Heart right ventricle (tissue), 16 donors: ENCODE data around the gene SLC16A6. TPM values are rescaled to one million over a fixed set of nuclear protein-coding genes. Genes with fewer than 3 reads are reported as not detected.
"Not testable (repeated sequence)": the region's sequence is repeated elsewhere in the genome, so short reads cannot be mapped to it uniquely, and the experiment has no call there.

Experiments
- ATAC-seq, 8 donors: fragments of 200-7000 bp; cut with Tn5 transposase; one replicate each; pipeline ENCODE4 v1.9.1; 2020; ENCODE audit warnings: mild to moderate bottlenecking in 8 of 8, moderate library complexity in 8 of 8, moderate number of reproducible peaks in 1 of 8
- DNase-seq, 2 donors: peaks; one replicate each; pipeline ENCODE4 v3.0.0-alpha.2; 2020
- H3K27ac ChIP-seq, 10 donors: fragments of 200-600 bp; sonication (generic) in 2 of 10; one replicate each; pipeline versions ENCODE4 v1.5.0 to v1.8.0; 2020 to 2022; ENCODE audit warnings: mild to moderate bottlenecking in 3 of 10
- H3K27me3 ChIP-seq, 7 donors: fragments of 200-600 bp; one replicate each; pipeline ENCODE4 v1.8.0; 2021 to 2022; ENCODE audit warnings: mild to moderate bottlenecking in 2 of 7
- H3K36me3 ChIP-seq, 9 donors: fragments of 200-600 bp; sonication (generic) in 1 of 9; one replicate each; pipeline versions ENCODE4 v1.5.0 to v1.8.0; 2020 to 2022; ENCODE audit warnings: mild to moderate bottlenecking in 2 of 9
- H3K4me1 ChIP-seq, 9 donors: fragments of 200-600 bp; sonication (generic) in 1 of 9; one replicate each; pipeline versions ENCODE4 v1.5.0 to v1.8.0; 2020 to 2022; ENCODE audit warnings: mild to moderate bottlenecking in 4 of 9
- H3K4me3 ChIP-seq, 10 donors: fragments of 200-600 bp; sonication (generic) in 2 of 10; one replicate each; pipeline versions ENCODE4 v1.5.0 to v1.8.0; 2020 to 2022; ENCODE audit warnings: mild to moderate bottlenecking in 7 of 10, moderate library complexity in 2 of 10
- H3K9me3 ChIP-seq, 11 donors: fragments of 200-600 bp in 10 of 11; sonication (generic) in 2 of 11; one replicate each; pipeline versions ENCODE4 v1.5.0 to v1.8.0; 2013 to 2022; ENCODE audit warnings: mild to moderate bottlenecking in 2 of 11, control low read depth in 1 of 11, moderate library complexity in 1 of 11
- CTCF ChIP-seq, 9 donors: fragments of 200-600 bp; sonication (generic) in 2 of 9; IDR thresholded peaks; one replicate each; pipeline versions ENCODE4 v1.5.0 to v1.8.0; 2021 to 2022; ENCODE audit warnings: antibody characterized with exemption in 9 of 9, mild to moderate bottlenecking in 5 of 9, moderate library complexity in 1 of 9
- WGBS, 2 donors: extraction: QIAGEN DNeasy Blood & Tissue Kit; methylation state at CpG; one replicate each; pipeline ENCODE4 v1.1.7; 2013; ENCODE audit warnings: inconsistent platforms in 1 of 2; 5-methylcytosine and 5-hydroxymethylcytosine counted together
- intact Hi-C, 10 donors: fragments of 100-400 bp; cut with DNase I; formaldehyde crosslinking; loops; one replicate each; pipeline versions ENCODE4 v1.11.1 to v1.14.2; 2022
- polyA plus RNA-seq, 2 donors: library from polyadenylated mRNA; stranded (reverse); fragments of 200-250 nt; gene quantifications; one replicate each; pipeline ENCODE4 v1.2.3, GENCODE V29; 2013
- total RNA-seq, 10 donors: library from RNA; stranded (reverse); fragmentation: NEBNext Ultra II Directional in 3 of 10; extraction: Animal tissue kit (Norgen Biotek cat#: 25700) in 3 of 10; gene quantifications; one replicate each; pipeline versions ENCODE4 v1.2.1 to v1.2.4, GENCODE V29; 2021 to 2023
- donor health status: Arrhythmogenic right ventricular cardiomyopathy.
- donor health status: ischemic (EF 13 %, LVEDD 7.1; RV severe dilation, severe dysfunction).
- donor health status: healthy with polysubstance abuse.
- donor health status: DM: no; HTN: yes; CAD: no.
- donor health status: DM: no; HTN: no; CAD: no.
- donor health status: ischemic (EF 25% LVEDD 6.9; RV normal size, moderate dysfunction).
- donor health status: ischemic (EF 25% LVEDD 5.7; RV mildly dilated, moderate dysfunction).
- donor health status: healthy.
- donor health status: DM: yes; HTN: yes; CAD: no.
- donor health status: Ischemic cardiomyopathy.
- donor health status: ischemic (EF 35%, LVEDD 5.7; RV mildly dilated, moderate dysfunction).
- donor health status: nonischemic (EF 11% LVEDD 7.7; RV severe dilation, severe dysfunction).
- donor health status: DM: yes; HTN: yes; CAD: no.
- donor health status: PGD.
- donor health status: ischemic (EF 29% LVEDD 5.4; RV normal size, mild dysfunction).
- donor health status: nonischemic (EF 23%, LVEDD 6.1; RV moderate dilation, normal function).

SLC16A6 gene
- total and polyA plus RNA-seq, 12 donors = 0.14 to 1.9 (median 0.59) TPM; not detected in 1

DNA sequence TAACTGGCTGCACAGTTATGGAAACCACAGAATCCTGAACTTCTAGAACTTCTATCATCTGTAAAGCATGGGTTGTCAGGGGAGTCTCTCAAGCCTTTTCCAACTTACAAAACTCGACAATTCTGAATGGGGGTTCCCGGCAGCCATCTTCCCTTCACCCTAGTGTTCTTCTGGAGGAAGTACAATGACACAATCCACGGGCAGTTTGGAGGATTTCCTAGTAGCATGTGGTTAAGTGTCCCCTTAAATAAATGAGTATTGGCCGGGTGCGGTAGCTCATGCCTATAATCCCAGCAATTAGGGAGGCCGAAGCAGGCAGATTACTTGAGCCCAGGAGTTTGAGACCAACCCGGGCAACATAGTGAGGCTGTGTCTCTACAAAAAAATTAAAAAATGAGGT lies 2.1 kb downstream of the SLC16A6 start:
- WGBS, 2 donors = 87 to 89% methylated on average over 7 of the region's 7 CpGs
- H3K4me1 ChIP-seq = peaks cover 4 to 51% (median 20%) of the 10 kb centered on the region in 9 donors
- ATAC-seq = no peak
- peak in 1 of 9 donors; percentile 14 for TF ChIP-seq CTCF (IDR thresholded peaks at IDR 0.05)
- DNase-seq = no peak
- no peaks in the 10 kb centered on the region for H3K9me3 ChIP-seq
- peak overlapping the region in 1 of 10 donors; percentile 78 for H3K4me3 ChIP-seq
- intact Hi-C loops = no loop called here
- H3K27ac ChIP-seq = peak overlapping the region in 3 of 10 donors; percentile 4 to 98 (median 56)
- H3K27me3 ChIP-seq = peaks cover 0 to 20% (median 10%) of the 10 kb centered on the region in 7 donors
- H3K36me3 ChIP-seq = no peaks in the 10 kb centered on the region

- peak overlapping the region in 2 of 10 donors; percentile 56 to 98 for H3K27ac ChIP-seq
- peak overlapping the region in 1 of 10 donors; percentile 78 for H3K4me3 ChIP-seq
- peaks cover 0 to 19% (median 6%) of the 10 kb centered on the region in 7 donors for H3K27me3 ChIP-seq
- ATAC-seq (no peak), DNase-seq (no peak)
- no peak for TF ChIP-seq CTCF (IDR thresholded peaks at IDR 0.05)
- WGBS, 2 donors = 83 to 88% methylated on average over 5 of the region's 5 CpGs
- H3K4me1 ChIP-seq = peaks cover 4 to 51% (median 20%) of the 10 kb centered on the region in 9 donors
- H3K9me3 ChIP-seq = no peaks in the 10 kb centered on the region
- intact Hi-C loops = no loop called here
- H3K36me3 ChIP-seq = no peaks in the 10 kb centered on the region
Observed at GRCh38 chr17:68288375-68288774, 2.6 kb downstream of the SLC16A6 start.

DNA sequence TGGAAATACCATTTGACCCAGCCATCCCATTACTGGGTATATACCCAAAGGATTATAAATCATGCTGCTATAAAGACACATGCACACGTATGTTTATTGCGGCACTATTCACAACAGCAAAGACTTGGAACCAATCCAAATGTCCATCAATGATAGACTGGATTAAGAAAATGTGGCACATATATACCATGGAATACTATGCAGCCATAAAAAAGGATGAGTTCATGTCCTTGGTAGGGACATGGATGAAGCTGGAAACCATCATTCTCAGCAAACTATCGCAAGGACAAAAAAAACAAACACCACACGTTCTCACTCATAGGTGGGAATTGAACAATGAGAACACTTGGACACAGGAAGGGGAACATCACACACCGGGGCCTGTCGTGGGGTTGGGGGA lies 9.0 kb downstream of the SLC16A6 start:
- H3K4me3 ChIP-seq, H3K4me1 ChIP-seq, DNase-seq, H3K27ac ChIP-seq, intact Hi-C loops, H3K9me3 ChIP-seq, H3K27me3 ChIP-seq, ATAC-seq: not testable (repeated sequence)
- WGBS, 2 donors = 87 to 92% methylated on average over 4 of the region's 6 CpGs
- H3K36me3 ChIP-seq = peaks cover 0 to 35% (median 0%) of the 10 kb centered on the region in 9 donors

DNA sequence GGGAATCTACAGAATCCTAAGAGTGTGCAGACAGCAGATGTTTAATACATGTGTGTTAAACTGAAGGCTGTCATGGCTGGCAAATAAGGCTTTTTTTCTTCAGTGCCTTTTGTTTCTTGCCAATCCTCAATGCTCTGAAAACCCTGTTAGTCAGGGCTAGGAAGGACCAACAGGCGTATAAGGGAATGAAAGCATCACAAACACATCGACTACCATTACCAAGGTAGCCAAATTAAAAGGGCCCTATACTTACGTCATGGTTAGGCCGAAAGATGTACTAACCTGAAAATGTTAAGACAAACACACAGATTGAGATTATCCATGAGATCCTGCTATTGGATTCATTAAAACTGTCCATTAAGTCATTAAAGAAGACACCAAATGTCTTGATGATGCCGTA lies 13.1 kb downstream of the SLC16A6 start:
- Histone ChIP-seq H3K27me3 (no peaks in the 10 kb centered on the region), H3K27ac (no peak overlapping the region), H3K9me3 (peaks cover 0 to 10% (median 0%) of the 10 kb centered on the region in 11 donors), H3K4me3 (no peak overlapping the region), H3K4me1 (no peaks in the 10 kb centered on the region), H3K36me3 (peaks cover 0 to 53% (median 0%) of the 10 kb centered on the region in 9 donors)
- TF ChIP-seq CTCF (IDR thresholded peaks at IDR 0.05) = no peak
- WGBS, 2 donors = 98 to 99% methylated on average over 5 of the region's 5 CpGs
- intact Hi-C loops = loop anchor here in 1 of 10 donors (10.0 kb wide), 1 partner anchor 127 kb away; no protein-coding TSS in a partner anchor
- ATAC-seq (no peak), DNase-seq (no peak)

GRCh38 chr17:68276339-68276738 lies 14.6 kb downstream of the SLC16A6 start:
- not testable (repeated sequence) for H3K4me3 ChIP-seq, DNase-seq, H3K4me1 ChIP-seq, ATAC-seq, H3K27ac ChIP-seq, H3K27me3 ChIP-seq, H3K9me3 ChIP-seq
- 96 to 99% methylated on average over 3 of the region's 3 CpGs for WGBS, 2 donors
- H3K36me3 ChIP-seq = peaks cover 0 to 63% (median 0%) of the 10 kb centered on the region in 9 donors
- intact Hi-C loops = loop anchor here in 1 of 10 donors (10.0 kb wide), 1 partner anchor 128 kb away; no protein-coding TSS in a partner anchor
